ENCODE measurements around the gene ACVR1B. TPM values are rescaled to one million over a fixed set of nuclear protein-coding genes. Genes with fewer than 3 reads are reported as not detected.

Gene ACVR1B
- total RNA-seq, 1 donor from 2014 or later, result 13.8 TPM

DNA sequence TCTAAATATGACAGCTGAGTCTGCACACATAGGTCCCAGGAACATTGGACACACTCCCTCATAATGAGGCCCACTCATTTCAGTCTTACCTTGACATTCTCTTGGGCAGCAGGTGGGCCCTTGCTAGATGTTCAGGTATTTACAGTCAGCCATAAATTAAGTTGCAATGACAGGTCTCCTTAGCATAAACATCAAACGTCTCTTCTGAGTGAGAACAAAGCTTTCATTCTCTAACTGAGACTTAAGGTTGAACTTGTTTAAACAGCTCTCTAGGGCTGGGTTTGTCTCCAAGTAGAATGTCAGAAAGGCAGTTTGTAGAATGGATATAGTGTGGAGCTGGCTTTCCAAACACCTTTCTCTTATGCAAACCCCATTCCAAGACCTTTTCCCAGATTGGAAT, 10.3 kb downstream of the ACVR1B start:
- H3K79me2 ChIP-seq (ENCODE audit: low read depth), result peaks cover 98% of the 10 kb centered on the region
- H3K4me3 ChIP-seq, result no peak overlapping the region
- no peaks in the 10 kb centered on the region for H3K27me3 ChIP-seq
- H3K9ac ChIP-seq, result no peak overlapping the region
- no peaks in the 10 kb centered on the region for H3K4me1 ChIP-seq
- TF ChIP-seq, protein P1, sequence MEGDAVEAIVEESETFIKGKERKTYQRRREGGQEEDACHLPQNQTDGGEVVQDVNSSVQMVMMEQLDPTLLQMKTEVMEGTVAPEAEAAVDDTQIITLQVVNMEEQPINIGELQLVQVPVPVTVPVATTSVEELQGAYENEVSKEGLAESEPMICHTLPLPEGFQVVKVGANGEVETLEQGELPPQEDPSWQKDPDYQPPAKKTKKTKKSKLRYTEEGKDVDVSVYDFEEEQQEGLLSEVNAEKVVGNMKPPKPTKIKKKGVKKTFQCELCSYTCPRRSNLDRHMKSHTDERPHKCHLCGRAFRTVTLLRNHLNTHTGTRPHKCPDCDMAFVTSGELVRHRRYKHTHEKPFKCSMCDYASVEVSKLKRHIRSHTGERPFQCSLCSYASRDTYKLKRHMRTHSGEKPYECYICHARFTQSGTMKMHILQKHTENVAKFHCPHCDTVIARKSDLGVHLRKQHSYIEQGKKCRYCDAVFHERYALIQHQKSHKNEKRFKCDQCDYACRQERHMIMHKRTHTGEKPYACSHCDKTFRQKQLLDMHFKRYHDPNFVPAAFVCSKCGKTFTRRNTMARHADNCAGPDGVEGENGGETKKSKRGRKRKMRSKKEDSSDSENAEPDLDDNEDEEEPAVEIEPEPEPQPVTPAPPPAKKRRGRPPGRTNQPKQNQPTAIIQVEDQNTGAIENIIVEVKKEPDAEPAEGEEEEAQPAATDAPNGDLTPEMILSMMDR (IDR thresholded peaks at IDR 0.05), result no peak
- TF ChIP-seq EZH2phosphoT487 (IDR thresholded peaks at IDR 0.05) (no peak), EZH2 (IDR thresholded peaks at IDR 0.05) (no peak)
- no peak overlapping the region for H3K4me3 Mint-ChIP-seq
- H2AFZ ChIP-seq (replicated peaks), result no peak overlapping the region
- H4K20me1 ChIP-seq (ENCODE audit: low read depth), result peaks cover 48% of the 10 kb centered on the region
- H3K36me3 ChIP-seq, result peaks cover 8% of the 10 kb centered on the region
- H3F3A ChIP-seq (ENCODE audit: low read depth), result no peaks in the 10 kb centered on the region
- H3K9me3 Mint-ChIP-seq, result peaks cover 15% of the 10 kb centered on the region
- H3K9me3 ChIP-seq (ENCODE audit: low read depth), result peaks cover 6% of the 10 kb centered on the region
- H3K36me3 Mint-ChIP-seq, result peaks cover 51% of the 10 kb centered on the region
- no peak overlapping the region for H3K4me2 ChIP-seq
- no peak overlapping the region for H3K27ac Mint-ChIP-seq
- no peak for DNase-seq (ENCODE audit: low spot score)
- no peaks in the 10 kb centered on the region for H3K27me3 Mint-ChIP-seq (ENCODE audit: insufficient read depth, low read depth)
- no peaks in the 10 kb centered on the region for H3K4me1 Mint-ChIP-seq
- no peak overlapping the region for H3K27ac ChIP-seq

DNA sequence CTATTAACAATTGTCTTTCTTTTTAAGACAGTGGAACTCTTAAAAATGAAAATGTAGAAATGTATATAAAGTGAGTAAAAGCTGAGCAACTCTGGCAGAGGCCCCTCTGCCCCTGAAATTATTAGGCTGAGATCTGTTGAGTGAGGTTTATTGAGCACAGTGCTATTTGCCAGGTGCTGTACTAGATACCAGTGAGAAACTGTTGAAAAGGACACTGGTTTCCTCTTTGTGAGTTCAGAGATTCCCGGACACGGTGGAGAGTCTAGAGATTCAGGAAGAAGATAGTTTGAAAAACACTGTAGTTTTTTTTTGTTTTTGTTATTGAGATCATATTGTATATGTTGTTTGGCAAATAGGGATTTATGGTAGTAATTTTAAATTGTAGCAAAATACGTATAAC, 11.2 kb downstream of the ACVR1B start:
- no peak overlapping the region for H3K27ac ChIP-seq
- Mint-ChIP-seq H3K27me3 (ENCODE audit: insufficient read depth, low read depth) (no peaks in the 10 kb centered on the region), H3K4me1 (no peaks in the 10 kb centered on the region), H3K27ac (no peak overlapping the region), H3K36me3 (peaks cover 49% of the 10 kb centered on the region), H3K4me3 (no peak overlapping the region), H3K9me3 (peaks cover 15% of the 10 kb centered on the region)
- peaks cover 46% of the 10 kb centered on the region for H4K20me1 ChIP-seq (ENCODE audit: low read depth)
- H3F3A ChIP-seq (ENCODE audit: low read depth), result no peaks in the 10 kb centered on the region
- no peak for TF ChIP-seq EZH2 (IDR thresholded peaks at IDR 0.05)
- TF ChIP-seq, protein P1 (IDR thresholded peaks at IDR 0.05), result no peak
- no peak for TF ChIP-seq EZH2phosphoT487 (IDR thresholded peaks at IDR 0.05)
- H3K9ac ChIP-seq, result no peak overlapping the region
- H3K79me2 ChIP-seq (ENCODE audit: low read depth), result peaks cover 96% of the 10 kb centered on the region
- no peaks in the 10 kb centered on the region for H3K27me3 ChIP-seq
- H3K4me2 ChIP-seq, result no peak overlapping the region
- no peaks in the 10 kb centered on the region for H3K4me1 ChIP-seq
- H3K36me3 ChIP-seq, result peaks cover 8% of the 10 kb centered on the region
- peaks cover 6% of the 10 kb centered on the region for H3K9me3 ChIP-seq (ENCODE audit: low read depth)
- no peak overlapping the region for H3K4me3 ChIP-seq
- no peak for DNase-seq (ENCODE audit: low spot score)
- no peak overlapping the region for H2AFZ ChIP-seq (replicated peaks)

DNA sequence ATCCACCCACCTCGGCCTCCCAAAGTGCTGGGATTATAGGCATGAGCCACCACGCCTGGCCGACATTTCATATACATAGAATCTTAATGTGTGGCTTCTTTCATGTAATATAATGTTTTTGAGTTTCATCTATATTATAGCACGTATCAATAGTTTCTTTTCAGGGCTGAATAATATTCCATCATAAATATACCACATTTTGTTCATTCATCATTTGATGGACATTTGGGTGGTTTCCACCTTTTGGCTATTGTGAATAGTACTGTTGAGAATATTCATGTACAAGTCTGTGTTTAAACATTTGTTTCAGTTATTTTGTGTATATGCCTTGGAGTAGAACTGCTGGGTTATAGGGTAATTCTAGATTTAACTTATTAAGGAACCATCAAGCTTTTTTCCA, 12.0 kb downstream of the ACVR1B start:
- no peaks in the 10 kb centered on the region for H3K27me3 ChIP-seq
- TF ChIP-seq, protein P1 (IDR thresholded peaks at IDR 0.05), result no peak
- no peak for TF ChIP-seq EZH2phosphoT487 (IDR thresholded peaks at IDR 0.05)
- TF ChIP-seq EZH2 (IDR thresholded peaks at IDR 0.05), result no peak
- H3K9ac ChIP-seq, result no peak overlapping the region
- no peaks in the 10 kb centered on the region for H3F3A ChIP-seq (ENCODE audit: low read depth)
- H3K4me1 ChIP-seq, result no peaks in the 10 kb centered on the region
- Mint-ChIP-seq H3K27me3 (ENCODE audit: insufficient read depth, low read depth) (no peaks in the 10 kb centered on the region), H3K27ac (no peak overlapping the region), H3K4me3 (no peak overlapping the region), H3K36me3 (peaks cover 46% of the 10 kb centered on the region), H3K9me3 (peaks cover 15% of the 10 kb centered on the region), H3K4me1 (no peaks in the 10 kb centered on the region)
- no peak overlapping the region for H3K27ac ChIP-seq
- no peak overlapping the region for H3K4me2 ChIP-seq
- peaks cover 94% of the 10 kb centered on the region for H3K79me2 ChIP-seq (ENCODE audit: low read depth)
- peaks cover 52% of the 10 kb centered on the region for H4K20me1 ChIP-seq (ENCODE audit: low read depth)
- no peak overlapping the region for H2AFZ ChIP-seq (replicated peaks)
- H3K4me3 ChIP-seq, result no peak overlapping the region
- peaks cover 8% of the 10 kb centered on the region for H3K36me3 ChIP-seq
- DNase-seq (ENCODE audit: low spot score), result no peak
- peaks cover 6% of the 10 kb centered on the region for H3K9me3 ChIP-seq (ENCODE audit: low read depth)
